ENCODE measurements around the gene RUVBL2. TPM values are rescaled to one million over a fixed set of nuclear protein-coding genes. Genes with fewer than 3 reads are reported as not detected.

The RUVBL2 gene
- total RNA-seq, 1 donor from 2014 or later: 81.5 TPM

GRCh38 chr19:48982280-48982679, 11.4 kb upstream of the RUVBL2 start:
- no peak for DNase-seq (ENCODE audit: low spot score, unreplicated experiment)
- Mint-ChIP-seq H3K36me3 (ENCODE audit: insufficient read depth) (peaks cover 23% of the 10 kb centered on the region), H3K27me3 (no peaks in the 10 kb centered on the region), H3K27ac (no peak overlapping the region), H3K4me3 (ENCODE audit: low read depth) (no peak overlapping the region), H3K9me3 (ENCODE audit: low read depth) (no peaks in the 10 kb centered on the region), H3K4me1 (ENCODE audit: low read depth) (no peaks in the 10 kb centered on the region)
- no peak for TF ChIP-seq CTCF (IDR thresholded peaks at IDR 0.05; ENCODE audit: unreplicated experiment)

- no peak for TF ChIP-seq CTCF (IDR thresholded peaks at IDR 0.05; ENCODE audit: unreplicated experiment)
These were observed 8.0 kb upstream of the RUVBL2 start for GRCh38 chr19:48985711-48986110.

GRCh38 chr19:48986211-48986610, 7.5 kb upstream of the RUVBL2 start:
- no peak for TF ChIP-seq CTCF (IDR thresholded peaks at IDR 0.05; ENCODE audit: unreplicated experiment)
- Mint-ChIP-seq H3K27me3 (no peaks in the 10 kb centered on the region), H3K4me1 (ENCODE audit: low read depth) (no peaks in the 10 kb centered on the region), H3K4me3 (ENCODE audit: low read depth) (no peak overlapping the region), H3K36me3 (ENCODE audit: insufficient read depth) (peaks cover 22% of the 10 kb centered on the region), H3K9me3 (ENCODE audit: low read depth) (no peaks in the 10 kb centered on the region), H3K27ac (no peak overlapping the region)
- DNase-seq (ENCODE audit: low spot score, unreplicated experiment): no peak

More at GRCh38 chr19:48985711-48986110, 8.0 kb upstream of the RUVBL2 start:
- Mint-ChIP-seq H3K9me3 (ENCODE audit: low read depth) (no peaks in the 10 kb centered on the region), H3K4me3 (ENCODE audit: low read depth) (no peak overlapping the region), H3K27ac (no peak overlapping the region), H3K36me3 (ENCODE audit: insufficient read depth) (peaks cover 22% of the 10 kb centered on the region), H3K27me3 (no peaks in the 10 kb centered on the region), H3K4me1 (ENCODE audit: low read depth) (no peaks in the 10 kb centered on the region)
- DNase-seq (ENCODE audit: low spot score, unreplicated experiment): no peak

GRCh38 chr19:48987323-48987722, 6.4 kb upstream of the RUVBL2 start:
- Mint-ChIP-seq H3K9me3 (ENCODE audit: low read depth) (no peaks in the 10 kb centered on the region), H3K27ac (no peak overlapping the region), H3K4me1 (ENCODE audit: low read depth) (peaks cover 5% of the 10 kb centered on the region), H3K36me3 (ENCODE audit: insufficient read depth) (peaks cover 16% of the 10 kb centered on the region), H3K27me3 (no peaks in the 10 kb centered on the region), H3K4me3 (ENCODE audit: low read depth) (no peak overlapping the region)
- TF ChIP-seq CTCF (IDR thresholded peaks at IDR 0.05; ENCODE audit: unreplicated experiment): no peak
- no peak for DNase-seq (ENCODE audit: low spot score, unreplicated experiment)

- Mint-ChIP-seq H3K27ac (no peak overlapping the region), H3K9me3 (ENCODE audit: low read depth) (no peaks in the 10 kb centered on the region), H3K4me1 (ENCODE audit: low read depth) (peaks cover 6% of the 10 kb centered on the region), H3K36me3 (ENCODE audit: insufficient read depth) (peaks cover 14% of the 10 kb centered on the region), H3K27me3 (no peaks in the 10 kb centered on the region), H3K4me3 (ENCODE audit: low read depth) (no peak overlapping the region)
- no peak for TF ChIP-seq CTCF (IDR thresholded peaks at IDR 0.05; ENCODE audit: unreplicated experiment)
- no peak for DNase-seq (ENCODE audit: low spot score, unreplicated experiment)
These were observed 5.4 kb upstream of the RUVBL2 start for GRCh38 chr19:48988286-48988685.

All from progenitor cell of endocrine pancreas (in vitro differentiated cells).